ENCODE results near the gene MOV10.

DNA sequence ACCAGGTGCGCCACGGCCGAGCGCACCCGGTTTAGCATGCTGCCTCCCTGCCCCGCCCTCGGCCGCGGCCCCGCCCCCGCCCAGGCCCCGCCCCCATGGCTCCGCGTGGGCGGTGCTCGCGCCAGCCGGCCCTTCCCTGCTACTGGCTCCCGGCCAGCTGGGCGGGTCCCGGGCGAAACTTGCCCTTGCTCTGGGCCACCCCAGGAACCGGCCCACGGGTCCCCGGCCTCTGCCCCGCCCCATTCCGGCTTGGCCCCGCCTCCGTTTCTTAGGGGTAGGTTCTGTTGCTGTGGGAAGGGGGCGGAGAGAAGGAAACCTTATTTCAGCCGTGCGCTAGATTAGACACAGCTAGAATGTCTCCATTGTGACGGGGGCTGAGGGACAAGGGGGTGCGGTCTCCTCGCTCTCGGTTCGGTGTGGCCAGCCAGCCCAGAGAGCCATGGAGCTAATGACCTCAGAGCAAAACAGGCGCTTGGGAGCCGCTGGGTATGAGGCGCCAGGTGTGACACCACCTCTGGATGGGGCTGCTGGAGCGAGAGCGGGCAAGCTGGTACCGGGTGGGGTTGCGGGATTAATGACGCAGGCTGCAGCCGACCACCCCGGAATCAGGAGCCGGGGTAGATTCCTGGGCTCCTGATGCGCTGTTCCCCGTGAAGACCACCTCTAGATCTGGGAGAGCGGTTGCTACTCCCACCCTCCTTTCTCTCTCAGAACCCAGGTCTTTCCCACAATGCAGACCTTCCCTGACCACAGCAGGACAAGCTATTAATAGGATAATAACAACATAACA, 41.0 kb downstream of the MOV10 start, which contains the start of gene PPM1J:
- TF ChIP-seq EZH2 (IDR thresholded peaks at IDR 0.05; ENCODE audit: borderline replicate concordance, low read depth, low read length, severe bottlenecking): no peak
- TF ChIP-seq, protein P1, sequence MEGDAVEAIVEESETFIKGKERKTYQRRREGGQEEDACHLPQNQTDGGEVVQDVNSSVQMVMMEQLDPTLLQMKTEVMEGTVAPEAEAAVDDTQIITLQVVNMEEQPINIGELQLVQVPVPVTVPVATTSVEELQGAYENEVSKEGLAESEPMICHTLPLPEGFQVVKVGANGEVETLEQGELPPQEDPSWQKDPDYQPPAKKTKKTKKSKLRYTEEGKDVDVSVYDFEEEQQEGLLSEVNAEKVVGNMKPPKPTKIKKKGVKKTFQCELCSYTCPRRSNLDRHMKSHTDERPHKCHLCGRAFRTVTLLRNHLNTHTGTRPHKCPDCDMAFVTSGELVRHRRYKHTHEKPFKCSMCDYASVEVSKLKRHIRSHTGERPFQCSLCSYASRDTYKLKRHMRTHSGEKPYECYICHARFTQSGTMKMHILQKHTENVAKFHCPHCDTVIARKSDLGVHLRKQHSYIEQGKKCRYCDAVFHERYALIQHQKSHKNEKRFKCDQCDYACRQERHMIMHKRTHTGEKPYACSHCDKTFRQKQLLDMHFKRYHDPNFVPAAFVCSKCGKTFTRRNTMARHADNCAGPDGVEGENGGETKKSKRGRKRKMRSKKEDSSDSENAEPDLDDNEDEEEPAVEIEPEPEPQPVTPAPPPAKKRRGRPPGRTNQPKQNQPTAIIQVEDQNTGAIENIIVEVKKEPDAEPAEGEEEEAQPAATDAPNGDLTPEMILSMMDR (IDR thresholded peaks at IDR 0.05; ENCODE audit: borderline replicate concordance, extremely low read depth, low read length, poor library complexity, severe bottlenecking): no peak

Measured in DND-41 (cell line).